Naive thymus-derived CD4-positive, alpha-beta T cell (primary cell): Measurements from ENCODE around the gene UBN1. TPM values are rescaled to one million over a fixed set of nuclear protein-coding genes. Genes with fewer than 3 reads are reported as not detected.

Experiments
- ATAC-seq: fragments of 150-1000 bp; cut with Tn5 transposase; 2 replicates; pipeline ENCODE4 v1.10.0; 2021; ENCODE audit warnings: mild to moderate bottlenecking, moderate library complexity
- CTCF ChIA-PET: fragments of 350-600 bp; sonication (Branson Sonifier 250); formaldehyde crosslinking; loops from one replicate; lab custom pipeline; 2021; ENCODE audit warnings: antibody characterized with exemption; lab: Charles Lee
- POLR2A ChIA-PET: fragments of 350-600 bp; sonication (Branson Sonifier 250); formaldehyde crosslinking; loops from one replicate; lab custom pipeline; 2021; ENCODE audit warnings: antibody characterized with exemption, inconsistent platforms; lab: Charles Lee
- DNase-seq, 9 donors: peaks; one replicate each; pipeline versions ENCODE4 v3.0.0 to v3.0.0-alpha.2; 2020 to 2022; ENCODE audit warnings: mixed read lengths in 1 of 9
- H3K27ac ChIP-seq: one replicate; pipeline ENCODE4 v1.7.0; 2013; ENCODE audit warnings: mild to moderate bottlenecking, low read depth, low read length, moderate library complexity
- H3K27me3 ChIP-seq, 2 donors: one replicate each; pipeline ENCODE4 v1.7.0; 2013; ENCODE audit warnings: low read length in 2 of 2, mild to moderate bottlenecking in 2 of 2, moderate library complexity in 2 of 2; ENCODE audit not compliant: control insufficient read depth in 2 of 2, insufficient read depth in 2 of 2
- H3K36me3 ChIP-seq, 3 experiments: 1 replicate in 2 of 3; 2 replicates in 1 of 3; pipeline ENCODE4 v1.7.0; 2013; ENCODE audit warnings: low read length in 3 of 3, mild to moderate bottlenecking in 3 of 3, moderate library complexity in 1 of 3; ENCODE audit not compliant: insufficient read depth in 3 of 3, control insufficient read depth in 2 of 3
- H3K4me1 ChIP-seq, 2 donors: one replicate each; pipeline ENCODE4 v1.7.0; 2013; ENCODE audit warnings: low read length in 2 of 2, mild to moderate bottlenecking in 2 of 2, moderate library complexity in 1 of 2; ENCODE audit not compliant: control insufficient read depth in 2 of 2, insufficient read depth in 2 of 2
- H3K4me3 ChIP-seq: 2 replicates; pipeline ENCODE4 v1.7.0; 2013; ENCODE audit warnings: mild to moderate bottlenecking, low read length
- H3K9me3 ChIP-seq, 3 experiments: 1 replicate in 2 of 3; 2 replicates in 1 of 3; pipeline ENCODE4 v1.7.0; 2013; ENCODE audit warnings: low read length in 3 of 3; ENCODE audit not compliant: control insufficient read depth in 2 of 3
- H3K27ac Mint-ChIP-seq, 9 donors: one replicate each; pipeline ENCODE4 v1.8.0; 2020 to 2022; ENCODE audit warnings: mixed read lengths in 9 of 9, mild to moderate bottlenecking in 8 of 9, moderate library complexity in 5 of 9, inconsistent platforms in 2 of 9
- H3K27me3 Mint-ChIP-seq, 5 donors: one replicate each; pipeline ENCODE4 v1.8.0; 2021 to 2022; ENCODE audit warnings: mixed read lengths in 5 of 5, mild to moderate bottlenecking in 1 of 5
- H3K36me3 Mint-ChIP-seq, 5 donors: one replicate each; pipeline ENCODE4 v1.8.0; 2020 to 2022; ENCODE audit warnings: mixed read lengths in 5 of 5, mild to moderate bottlenecking in 3 of 5, inconsistent platforms in 1 of 5
- H3K4me1 Mint-ChIP-seq, 7 donors: one replicate each; pipeline ENCODE4 v1.8.0; 2020 to 2022; ENCODE audit warnings: mixed read lengths in 7 of 7, mild to moderate bottlenecking in 3 of 7, inconsistent platforms in 1 of 7
- H3K4me3 Mint-ChIP-seq, 10 donors: one replicate each; pipeline ENCODE4 v1.8.0; 2020 to 2022; ENCODE audit warnings: mild to moderate bottlenecking in 10 of 10, mixed read lengths in 10 of 10, moderate library complexity in 6 of 10, inconsistent platforms in 2 of 10
- H3K9me3 Mint-ChIP-seq, 11 donors: one replicate each; pipeline ENCODE4 v1.8.0; 2020 to 2022; ENCODE audit warnings: mixed read lengths in 11 of 11, mild to moderate bottlenecking in 4 of 11, inconsistent platforms in 1 of 11, moderate library complexity in 1 of 11
- intact Hi-C, 2 donors: fragments of 100-400 bp; cut with micrococcal nuclease; formaldehyde crosslinking; loops; one replicate each; pipeline ENCODE4 v1.15.1; 2023
- polyA plus RNA-seq, 2 donors: library from polyadenylated mRNA; unstranded; fragments of 300-500 nt; fragmentation: Illumina TruSeq; gene quantifications; one replicate each; pipeline ENCODE4 v1.2.3, GENCODE V29; 2021
- total RNA-seq, 6 experiments: library from RNA in 5 of 6; stranded (reverse) in 5 of 6; gene quantifications; 1 replicate in 5 of 6; 2 replicates in 1 of 6; pipeline ENCODE4 v1.2.3 and lab custom pipeline; 2021 to 2026

The UBN1 gene
- total and polyA plus RNA-seq, 7 experiments from 2014 or later = 11.0 to 58.7 (median 40.0) TPM

DNA sequence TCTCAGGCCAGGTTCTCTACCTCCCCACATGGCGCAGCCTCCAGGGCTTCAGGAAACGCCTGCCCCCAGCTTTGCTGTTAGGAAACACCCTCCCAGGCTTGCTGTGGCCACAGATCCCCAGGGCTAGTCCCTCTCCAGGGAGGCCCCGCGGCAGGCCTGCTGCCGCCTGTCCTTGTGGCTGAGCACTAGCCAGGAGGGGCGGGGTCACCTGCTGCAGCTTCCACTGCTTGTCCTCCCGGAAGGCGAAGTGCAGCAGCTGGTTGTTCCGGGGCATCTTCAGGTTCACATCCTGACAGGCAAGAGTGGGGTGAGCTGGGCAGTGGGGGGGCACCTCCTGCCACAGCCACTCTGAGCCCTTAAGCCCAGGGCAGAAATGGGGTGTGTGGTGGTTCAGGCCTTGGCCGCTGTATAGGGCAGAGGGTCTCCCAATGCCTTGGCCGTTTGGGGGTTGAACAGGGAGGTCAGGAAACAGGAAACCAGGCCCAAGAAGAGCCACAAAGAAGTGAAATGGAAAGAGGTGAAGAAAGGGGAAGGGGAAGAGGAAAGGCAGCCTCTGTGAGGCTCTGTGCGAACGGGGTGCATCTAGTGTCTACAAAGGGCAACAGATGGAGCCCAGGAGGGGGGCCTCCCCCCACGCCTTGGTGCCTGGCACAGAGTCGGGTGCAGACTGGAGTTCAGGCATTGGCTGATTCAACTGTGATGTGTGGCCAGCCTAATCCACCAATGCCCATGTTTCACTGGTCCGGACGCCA is 46.8 kb upstream of the UBN1 start:
- CTCF ChIA-PET = interaction anchor here (0.6 kb wide), 2 partner anchors 28 to 1054 kb away, joined by 3 read pairs; no protein-coding TSS in a partner anchor
- Histone ChIP-seq H3K36me3 (peaks cover 0 to 21% (median 0%) of the 10 kb centered on the region in 3 experiments), H3K27ac (no peak overlapping the region), H3K27me3 (no peaks in the 10 kb centered on the region), H3K4me1 (peaks cover 10 to 18% of the 10 kb centered on the region in 2 donors), H3K9me3 (no peaks in the 10 kb centered on the region), H3K4me3 (no peak overlapping the region)
- H3K4me3 Mint-ChIP-seq = peak overlapping the region in 9 of 10 donors; percentile 19 to 86 (median 53)
- H3K4me1 Mint-ChIP-seq = peaks cover 7 to 19% (median 12%) of the 10 kb centered on the region in 7 donors
- ATAC-seq (no peak), DNase-seq (no peak)
- POLR2A ChIA-PET = interaction anchor here (2.5 kb wide), 1 partner anchor 66 kb away, joined by 16 read pairs; the partner anchor contains the start of genes ANKS3 and DNAAF8
- no peaks in the 10 kb centered on the region for H3K9me3 Mint-ChIP-seq
- H3K36me3 Mint-ChIP-seq = peaks cover 0 to 4% (median 0%) of the 10 kb centered on the region in 5 donors
- H3K27ac Mint-ChIP-seq = peak overlapping the region in 8 of 9 donors; percentile 45 to 90 (median 73)
- H3K27me3 Mint-ChIP-seq = no peaks in the 10 kb centered on the region
- intact Hi-C loops = loop anchor here in 1 of 2 donors (10.0 kb wide), 1 partner anchor 1646 kb away; no protein-coding TSS in a partner anchor

DNA sequence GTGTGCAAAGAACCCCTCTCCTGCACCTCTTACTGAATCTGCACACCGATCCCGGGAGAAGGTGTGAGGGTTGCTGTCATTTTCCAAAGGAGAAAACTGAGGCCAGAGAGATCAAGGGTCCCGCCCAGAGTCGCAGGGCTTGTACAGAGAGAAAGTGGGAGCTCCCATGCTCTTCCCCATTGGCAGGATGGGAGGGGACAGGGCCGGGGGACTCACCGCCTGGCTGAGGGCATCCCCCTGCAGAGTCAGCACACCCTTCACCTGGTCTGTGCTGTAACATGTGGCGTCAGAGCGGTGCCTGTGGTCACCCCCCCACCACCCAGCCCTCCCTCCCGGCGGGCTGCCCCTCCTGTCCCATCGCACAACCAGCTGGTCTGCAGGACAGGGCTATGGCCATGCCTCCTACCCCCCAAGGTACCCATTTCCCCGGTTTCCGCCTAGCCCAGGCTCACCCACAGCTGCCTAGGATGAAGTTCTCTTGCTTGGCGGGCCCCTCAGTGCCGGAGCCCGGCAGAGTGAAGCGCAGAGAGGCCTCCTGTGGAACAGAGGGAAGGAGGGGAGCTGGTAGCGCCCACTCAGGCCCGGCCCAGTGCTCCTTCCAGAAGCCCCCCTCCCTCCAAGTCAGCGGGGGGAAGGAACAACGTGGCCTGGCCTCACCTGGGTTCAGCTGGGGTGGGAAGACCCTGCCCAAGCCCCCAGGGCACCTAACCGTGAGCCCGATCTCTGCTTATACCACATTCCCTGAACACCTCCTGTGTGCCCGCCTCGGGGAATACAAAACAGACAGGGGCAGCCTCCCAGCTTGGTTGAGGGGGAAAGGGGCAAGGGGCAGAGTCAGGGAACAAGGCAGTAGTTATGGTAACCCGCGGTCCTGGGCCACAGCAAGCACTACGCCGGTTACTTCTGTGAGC is 46.0 kb upstream of the UBN1 start:
- Histone ChIP-seq H3K27ac (peak overlapping the region; percentile 75), H3K4me3 (peak overlapping the region; percentile 79), H3K9me3 (no peaks in the 10 kb centered on the region), H3K27me3 (no peaks in the 10 kb centered on the region), H3K36me3 (peaks cover 0 to 21% (median 0%) of the 10 kb centered on the region in 3 experiments), H3K4me1 (peaks cover 10 to 18% of the 10 kb centered on the region in 2 donors)
- Mint-ChIP-seq H3K27ac (peak overlapping the region; percentile 69 to 93 (median 89)), H3K9me3 (no peaks in the 10 kb centered on the region), H3K4me1 (peaks cover 7 to 19% (median 12%) of the 10 kb centered on the region in 7 donors), H3K4me3 (peak overlapping the region; percentile 81 to 89 (median 86)), H3K27me3 (no peaks in the 10 kb centered on the region), H3K36me3 (peaks cover 0 to 4% (median 3%) of the 10 kb centered on the region in 5 donors)
- ChIA-PET POLR2A (interaction anchor here (0.6 to 3.3 kb wide), 4 partner anchors 33 to 67 kb away, joined by 4 to 27 read pairs (median 16); partner anchors contain the start of genes ANKS3, DNAAF8 and ZNF500), CTCF (interaction anchor here (0.6 kb wide), 2 partner anchors 28 to 33 kb away, joined by 3 read pairs; no protein-coding TSS in a partner anchor)
- intact Hi-C loops = loop anchor here in 1 of 2 donors (10.0 kb wide), 1 partner anchor 1647 kb away; no protein-coding TSS in a partner anchor
- DNase-seq (peak in 1 of 9 donors; percentile 5), ATAC-seq (no peak)

DNA sequence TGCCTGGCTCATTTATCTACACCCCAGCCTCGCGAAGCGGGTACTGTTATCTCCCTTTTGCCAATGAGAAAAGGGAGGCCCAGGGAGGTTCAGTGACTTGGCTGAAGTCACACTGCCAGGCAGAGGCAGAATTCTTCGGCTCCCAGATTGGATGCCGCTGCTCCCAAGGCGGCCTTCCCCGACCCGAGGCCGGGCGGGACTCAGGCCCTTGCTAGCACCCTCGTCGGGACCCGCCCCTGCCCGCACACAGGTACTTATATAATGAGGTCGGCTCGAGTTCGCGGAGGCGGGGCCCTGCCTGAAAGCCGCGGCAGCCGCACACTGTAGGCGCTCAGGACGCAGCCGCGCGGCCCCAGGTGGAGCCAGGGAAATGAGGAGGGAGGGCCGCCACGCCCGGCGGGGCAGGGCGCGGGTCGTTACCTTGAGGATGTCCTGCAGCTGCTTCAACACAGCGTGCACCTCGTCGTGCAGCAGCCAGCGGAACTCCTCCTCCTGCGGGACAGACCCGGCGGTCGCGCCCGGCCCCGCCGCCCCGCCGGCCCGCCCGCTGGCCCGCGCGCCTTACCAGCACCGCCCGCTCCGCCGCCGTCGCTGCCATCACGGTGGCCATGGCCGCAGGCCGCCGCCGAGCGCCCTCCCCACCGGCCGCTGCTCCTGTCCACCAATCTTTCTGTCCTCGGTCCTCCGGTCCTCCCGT is 45.2 kb upstream of the UBN1 start, which contains the start of gene ROGDI:
Gene ROGDI (minus strand): TSS at position 672 of the 697 bp plus-strand sequence. CDS start 62 bp downstream, at position 610.
- H3K36me3 ChIP-seq = peaks cover 0 to 22% (median 0%) of the 10 kb centered on the region in 3 experiments
- H3K4me3 Mint-ChIP-seq = peak within 1 kb of the TSS; percentile 81 to 89 (median 86)
- POLR2A ChIA-PET = interaction anchor here (1.0 to 3.3 kb wide), 6 partner anchors 33 to 186 kb away, joined by 4 to 27 read pairs (median 14); partner anchors contain the start of genes ANKS3, DNAAF8, GLYR1 and UBN1

DNA sequence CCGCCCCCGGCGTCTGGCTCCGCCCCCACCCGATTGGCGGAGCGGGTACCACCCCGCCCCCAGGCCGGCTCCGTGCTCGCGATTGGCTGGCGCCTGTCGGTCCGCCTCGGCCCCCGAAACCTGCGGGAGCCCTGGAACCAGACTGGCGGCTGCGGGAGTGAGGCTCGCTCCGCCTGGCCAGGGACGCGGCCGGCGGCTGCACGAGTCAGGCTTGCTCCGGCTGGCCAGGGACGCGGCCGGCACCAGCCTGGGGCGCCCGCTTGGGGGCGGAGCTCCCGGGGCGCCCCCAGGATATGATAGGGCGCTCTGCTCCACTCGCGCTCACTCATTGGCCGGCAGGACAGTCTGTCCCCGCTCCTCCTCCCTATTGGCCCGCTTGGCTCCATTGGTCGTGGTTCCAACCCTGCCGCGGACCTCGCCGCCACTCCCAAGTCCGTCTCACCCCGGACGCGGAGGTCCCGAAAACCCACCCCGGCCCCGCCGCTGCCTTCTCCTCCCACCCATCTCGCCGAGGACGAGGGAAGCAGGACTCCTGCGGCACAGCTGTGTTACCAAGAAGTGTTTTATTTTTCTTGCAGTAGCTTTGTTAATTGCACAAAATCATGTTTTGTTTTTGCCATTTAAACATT is 44.5 kb upstream of the UBN1 start:
- H3K4me3 Mint-ChIP-seq = peak overlapping the region; percentile 81 to 86 (median 86)
- ATAC-seq (peak; percentile 93), DNase-seq (peak; percentile 82 to 97 (median 93))
- Histone ChIP-seq H3K27me3 (no peaks in the 10 kb centered on the region), H3K27ac (peak overlapping the region; percentile 60), H3K4me1 (peaks cover 10 to 18% of the 10 kb centered on the region in 2 donors), H3K36me3 (peaks cover 0 to 27% (median 3%) of the 10 kb centered on the region in 3 experiments), H3K4me3 (peak overlapping the region; percentile 79), H3K9me3 (no peaks in the 10 kb centered on the region)
- peaks cover 3 to 11% (median 6%) of the 10 kb centered on the region in 5 donors for H3K36me3 Mint-ChIP-seq
- intact Hi-C loops = loop anchor here (1.0 to 10.0 kb wide), 15 partner anchors 34 to 1648 kb away; partner anchors contain the start of genes ANKS3 (in 2 of the 2), DNAAF8 (in 2 of the 2), GLYR1 (in 2 of the 2) and MGRN1 (in 2 of the 2)
- ChIA-PET CTCF (interaction anchor here (0.5 to 0.9 kb wide), 4 partner anchors 15 to 186 kb away, joined by 3 to 4 read pairs (median 3); partner anchors contain the start of genes ANKS3 and DNAAF8), POLR2A (interaction anchor here (1.0 to 3.3 kb wide), 6 partner anchors 34 to 187 kb away, joined by 4 to 27 read pairs (median 14); partner anchors contain the start of genes ANKS3, DNAAF8, GLYR1 and UBN1)
- H3K27me3 Mint-ChIP-seq = no peaks in the 10 kb centered on the region
- H3K4me1 Mint-ChIP-seq = peaks cover 7 to 19% (median 12%) of the 10 kb centered on the region in 7 donors
- no peaks in the 10 kb centered on the region for H3K9me3 Mint-ChIP-seq
- peak overlapping the region in 8 of 9 donors; percentile 36 to 84 (median 74) for H3K27ac Mint-ChIP-seq

More for the DNA sequence above, 45.2 kb upstream of the UBN1 start, which contains the start of gene ROGDI:
- ATAC-seq (peak; percentile 75), DNase-seq (peak; percentile 67 to 90 (median 86))
- peak within 1 kb of the TSS; percentile 79 for H3K4me3 ChIP-seq
- no peaks in the 10 kb centered on the region for H3K27me3 ChIP-seq
- Mint-ChIP-seq H3K36me3 (peaks cover 0 to 4% (median 3%) of the 10 kb centered on the region in 5 donors), H3K27me3 (no peaks in the 10 kb centered on the region), H3K9me3 (no peaks in the 10 kb centered on the region), H3K27ac (peak within 1 kb of the TSS; percentile 71 to 93 (median 89)), H3K4me1 (peaks cover 7 to 19% (median 12%) of the 10 kb centered on the region in 7 donors)
- peaks cover 10 to 18% of the 10 kb centered on the region in 2 donors for H3K4me1 ChIP-seq
- CTCF ChIA-PET = interaction anchor here (0.5 kb wide), 1 partner anchor 68 kb away, joined by 3 read pairs; the partner anchor contains the start of genes ANKS3 and DNAAF8
- no peaks in the 10 kb centered on the region for H3K9me3 ChIP-seq
- H3K27ac ChIP-seq = peak within 1 kb of the TSS; percentile 75
- intact Hi-C loops = loop anchor here (1.0 to 10.0 kb wide), 15 partner anchors 34 to 1647 kb away; partner anchors contain the start of genes ANKS3 (in 2 of the 2), DNAAF8 (in 2 of the 2), GLYR1 (in 2 of the 2) and MGRN1 (in 2 of the 2)
